ENCODE measurements around the gene PNRC1. TPM values are rescaled to one million over a fixed set of nuclear protein-coding genes. Genes with fewer than 3 reads are reported as not detected.
"Not testable (repeated sequence)": the region's sequence is repeated elsewhere in the genome, so short reads cannot be mapped to it uniquely, and the experiment has no call there.

The PNRC1 gene
- total RNA-seq, 1 donor: 95.2 TPM

DNA sequence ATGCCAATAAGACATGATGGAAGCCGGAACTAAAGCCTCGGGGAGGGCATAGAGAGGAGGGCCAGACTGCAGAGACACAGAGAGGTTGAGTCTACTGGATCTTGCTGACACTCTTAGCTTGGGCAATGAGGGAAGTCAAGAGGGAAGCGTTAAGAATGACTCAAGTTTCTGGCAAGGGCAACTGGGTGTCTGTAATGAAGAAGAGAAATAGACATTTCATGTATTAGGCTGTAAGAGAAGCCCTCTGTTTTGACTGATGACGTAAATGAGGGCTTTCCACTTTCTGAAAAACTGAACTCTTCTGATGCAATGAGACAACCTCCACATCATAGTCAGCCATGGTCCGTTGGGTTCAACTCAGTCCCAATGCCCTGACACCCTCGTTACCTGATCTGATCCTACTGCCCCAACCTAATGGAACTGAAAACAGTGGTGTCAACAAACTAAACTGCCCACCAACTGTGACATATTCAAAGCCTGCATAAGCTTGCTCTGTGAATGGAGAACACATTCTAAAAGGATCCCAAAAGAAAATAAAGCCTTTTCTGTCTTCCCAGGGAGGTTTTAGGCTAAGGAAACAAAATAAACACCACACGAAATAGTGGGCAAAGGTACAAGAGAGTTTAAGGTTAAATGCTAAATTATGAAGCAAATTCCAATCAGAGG lies 45.8 kb upstream of the PNRC1 start:
- Histone ChIP-seq H3K27me3 (ENCODE audit: insufficient read depth, low read length) (no peaks in the 10 kb centered on the region), H3K9me3 (ENCODE audit: low read depth, low read length) (no peaks in the 10 kb centered on the region), H2AFZ (ENCODE audit: low read length) (no peak overlapping the region), H3K4me3 (ENCODE audit: insufficient read depth, low read length) (no peak overlapping the region), H3K4me2 (ENCODE audit: insufficient read depth, low read length) (peak overlapping the region; percentile 56), H3K79me2 (ENCODE audit: insufficient read depth, low read length) (no peaks in the 10 kb centered on the region), H4K20me1 (ENCODE audit: insufficient read depth, low read length) (no peaks in the 10 kb centered on the region), H3K4me1 (ENCODE audit: insufficient read depth, low read length) (peaks cover 20% of the 10 kb centered on the region), H3K27ac (ENCODE audit: low read depth, low read length) (peak overlapping the region; percentile 85), H3K36me3 (ENCODE audit: insufficient read depth, low read length) (no peaks in the 10 kb centered on the region)
- peak; percentile 62 for DNase-seq (ENCODE audit: insufficient read length, low spot score, missing footprints)
- TF ChIP-seq CTCF (IDR thresholded peaks at IDR 0.05; ENCODE audit: extremely low read depth, low read depth, low read length): no peak

GRCh38 chr6:89035252-89036101 lies 45.1 kb upstream of the PNRC1 start:
- no peaks in the 10 kb centered on the region for H3K79me2 ChIP-seq (ENCODE audit: insufficient read depth, low read length)
- peak overlapping the region; percentile 33 for H3K4me3 ChIP-seq (ENCODE audit: insufficient read depth, low read length)
- peak overlapping the region; percentile 56 for H3K4me2 ChIP-seq (ENCODE audit: insufficient read depth, low read length)
- no peaks in the 10 kb centered on the region for H4K20me1 ChIP-seq (ENCODE audit: insufficient read depth, low read length)
- H3K9me3 ChIP-seq (ENCODE audit: low read depth, low read length): no peaks in the 10 kb centered on the region
- DNase-seq (ENCODE audit: insufficient read length, low spot score, missing footprints): no peak
- TF ChIP-seq CTCF (IDR thresholded peaks at IDR 0.05; ENCODE audit: extremely low read depth, low read depth, low read length): no peak
- no peaks in the 10 kb centered on the region for H3K36me3 ChIP-seq (ENCODE audit: insufficient read depth, low read length)
- H3K4me1 ChIP-seq (ENCODE audit: insufficient read depth, low read length): peaks cover 20% of the 10 kb centered on the region
- H3K27me3 ChIP-seq (ENCODE audit: insufficient read depth, low read length): no peaks in the 10 kb centered on the region
- peak overlapping the region; percentile 85 for H3K27ac ChIP-seq (ENCODE audit: low read depth, low read length)
- H2AFZ ChIP-seq (ENCODE audit: low read length): peak overlapping the region; percentile 23

DNA sequence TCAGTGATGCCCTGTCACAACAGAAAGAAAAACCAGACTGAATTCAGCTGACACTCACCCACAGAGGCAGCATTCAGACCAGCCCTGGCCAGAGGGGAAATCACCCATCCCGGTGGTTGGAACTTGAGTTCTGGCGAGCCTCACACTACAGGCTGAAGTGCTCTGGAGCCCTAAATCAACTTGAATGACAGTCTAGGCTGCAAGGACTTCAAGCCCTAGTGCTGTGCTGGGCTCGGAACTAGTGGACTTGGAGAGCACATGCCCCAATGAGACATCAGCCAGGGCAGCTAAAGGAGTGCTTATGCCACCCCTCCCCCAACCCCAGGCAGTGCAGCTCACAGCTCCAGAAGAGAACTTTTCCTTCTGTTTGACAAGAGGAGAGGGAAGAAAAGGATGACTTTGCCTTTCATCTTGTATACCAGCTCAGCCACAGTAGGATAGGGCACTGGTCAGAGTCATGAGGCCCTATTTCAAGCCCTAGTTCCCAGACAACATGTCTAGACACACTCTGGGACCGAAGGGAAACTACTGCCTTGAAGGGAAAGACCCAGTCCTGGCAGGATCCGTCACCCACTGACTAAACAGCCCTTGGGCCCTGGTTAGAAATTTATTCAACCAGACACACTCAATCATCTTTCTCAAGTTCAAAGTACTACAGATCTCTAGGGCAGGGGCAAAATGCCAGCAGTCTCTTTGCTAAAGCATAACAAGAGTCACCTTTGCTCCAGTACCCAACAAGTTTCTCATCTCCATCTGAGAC lies 43.2 kb upstream of the PNRC1 start:
- no peak for DNase-seq (ENCODE audit: insufficient read length, low spot score, missing footprints)

GRCh38 chr6:89037901-89038293 lies 42.7 kb upstream of the PNRC1 start:
- H3K36me3 ChIP-seq (ENCODE audit: insufficient read depth, low read length); H3K9me3 ChIP-seq (ENCODE audit: low read depth, low read length); H3K27me3 ChIP-seq (ENCODE audit: insufficient read depth, low read length); H3K79me2 ChIP-seq (ENCODE audit: insufficient read depth, low read length); H2AFZ ChIP-seq (ENCODE audit: low read length); H3K27ac ChIP-seq (ENCODE audit: low read depth, low read length); DNase-seq (ENCODE audit: insufficient read length, low spot score, missing footprints); H3K4me2 ChIP-seq (ENCODE audit: insufficient read depth, low read length); H4K20me1 ChIP-seq (ENCODE audit: insufficient read depth, low read length); H3K4me3 ChIP-seq (ENCODE audit: insufficient read depth, low read length): not testable (repeated sequence)
- H3K4me1 ChIP-seq (ENCODE audit: insufficient read depth, low read length): peaks cover 20% of the 10 kb centered on the region

More for the DNA sequence above, 43.2 kb upstream of the PNRC1 start:
- H4K20me1 ChIP-seq (ENCODE audit: insufficient read depth, low read length): no peaks in the 10 kb centered on the region
- no peak for TF ChIP-seq CTCF (IDR thresholded peaks at IDR 0.05; ENCODE audit: extremely low read depth, low read depth, low read length)
- H3K79me2 ChIP-seq (ENCODE audit: insufficient read depth, low read length): no peaks in the 10 kb centered on the region
- no peak overlapping the region for H2AFZ ChIP-seq (ENCODE audit: low read length)
- H3K27me3 ChIP-seq (ENCODE audit: insufficient read depth, low read length): no peaks in the 10 kb centered on the region
- H3K36me3 ChIP-seq (ENCODE audit: insufficient read depth, low read length): no peaks in the 10 kb centered on the region
- H3K9me3 ChIP-seq (ENCODE audit: low read depth, low read length): no peaks in the 10 kb centered on the region
- no peak overlapping the region for H3K4me2 ChIP-seq (ENCODE audit: insufficient read depth, low read length)
- H3K4me1 ChIP-seq (ENCODE audit: insufficient read depth, low read length): peaks cover 20% of the 10 kb centered on the region
- H3K4me3 ChIP-seq (ENCODE audit: insufficient read depth, low read length): no peak overlapping the region
- no peak overlapping the region for H3K27ac ChIP-seq (ENCODE audit: low read depth, low read length)

Data from osteoblast (primary cell).